AG10803 (cell line): Measurements from ENCODE around the gene UFM1.

ENCODE experiments used
- DNase-seq: peaks from one replicate; pipeline ENCODE4 v3.0.0; 2010; ENCODE audit warnings: low read depth
- H3K4me3 ChIP-seq: 2 replicates; pipeline ENCODE4 v1.5.1; 2011; ENCODE audit warnings: mild to moderate bottlenecking, low read length, control low read depth
- CTCF ChIP-seq: conservative IDR thresholded peaks from 2 replicates; pipeline ENCODE4 v1.5.1; 2011; ENCODE audit warnings: mild to moderate bottlenecking, low read length, control low read depth, inconsistent platforms

UFM1 gene

DNA sequence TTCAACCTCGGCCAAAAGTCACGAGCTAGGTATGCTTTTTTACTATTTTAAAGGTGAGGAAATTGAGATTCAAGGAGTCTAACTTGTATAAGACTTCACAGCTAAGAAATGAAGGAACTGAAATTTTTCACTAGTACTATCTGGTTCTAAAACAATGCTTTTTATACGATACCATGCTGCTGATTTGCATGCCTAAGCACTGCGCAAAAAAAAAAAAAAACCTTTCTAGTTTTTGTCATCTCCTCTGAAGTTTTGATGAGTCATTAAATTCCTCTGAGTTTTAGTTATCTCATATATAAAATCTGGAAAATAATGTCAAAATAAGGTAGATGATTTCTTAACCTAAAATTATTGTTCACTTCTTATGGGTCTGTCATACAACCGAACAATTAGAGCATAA, 28.0 kb upstream of the UFM1 start:
- TF ChIP-seq CTCF = no peak
- no peak for DNase-seq
- H3K4me3 ChIP-seq = no peak overlapping the region

DNA sequence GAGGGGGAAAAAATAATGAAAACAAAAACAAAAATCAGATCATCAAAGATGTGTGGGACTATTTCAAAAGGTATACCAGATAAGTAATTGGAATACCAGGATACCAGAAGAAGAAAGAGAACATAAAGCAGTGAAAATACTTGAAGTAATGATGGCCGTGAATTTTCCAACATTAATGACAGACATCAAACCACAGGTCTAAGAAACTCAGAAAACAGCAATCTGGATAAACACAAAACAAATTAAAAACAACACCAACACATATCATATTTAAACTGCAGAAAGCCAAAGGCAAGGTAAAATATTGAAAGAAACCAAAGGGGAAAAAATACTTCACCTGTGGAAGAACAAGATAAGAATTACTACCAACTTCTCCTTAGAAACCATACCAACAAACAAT, 24.2 kb upstream of the UFM1 start:
- TF ChIP-seq CTCF = no peak
- DNase-seq = no peak
- H3K4me3 ChIP-seq = no peak overlapping the region

DNA sequence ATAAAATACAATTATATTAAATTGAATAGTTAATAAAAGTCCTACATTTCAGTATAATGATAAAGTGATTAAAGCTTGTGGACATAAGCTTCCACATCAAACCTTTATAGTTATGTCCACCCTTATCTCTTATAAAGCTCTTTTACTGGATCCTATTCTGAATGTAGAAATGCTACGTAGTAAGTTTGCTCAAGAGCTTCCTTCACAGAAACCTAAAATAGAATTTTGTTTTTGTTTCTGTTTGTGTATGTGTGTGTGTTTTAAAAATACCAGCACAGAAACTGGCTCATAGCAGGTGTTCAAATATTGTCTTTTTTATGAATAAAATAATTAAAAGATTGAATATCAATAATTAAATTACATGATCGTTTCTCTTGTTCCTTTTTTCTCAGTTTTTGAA, 21.0 kb upstream of the UFM1 start:
- no peak for TF ChIP-seq CTCF
- H3K4me3 ChIP-seq = no peak overlapping the region
- DNase-seq = no peak

DNA sequence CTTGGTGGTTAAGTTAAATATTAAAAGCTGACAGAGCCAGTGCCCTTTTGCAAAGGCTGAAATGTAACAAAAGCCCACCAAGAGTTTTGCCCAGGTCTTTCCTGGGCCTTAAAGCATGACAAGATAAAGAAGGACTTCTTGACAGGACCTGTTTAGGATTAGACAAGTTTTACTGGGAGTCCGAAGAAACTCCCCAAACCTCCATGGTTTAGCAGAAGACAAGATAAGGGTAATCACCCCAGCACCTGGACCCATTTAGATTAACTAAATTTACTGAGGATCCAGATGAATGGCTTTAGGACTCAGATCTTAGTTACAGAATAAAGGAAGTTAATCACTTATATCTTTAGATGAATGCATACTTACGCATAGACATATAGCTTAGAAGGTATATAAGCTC, 14.8 kb upstream of the UFM1 start:
- no peak for TF ChIP-seq CTCF
- no peak for DNase-seq

GRCh38 chr13:38338089-38338488, 11.6 kb upstream of the UFM1 start:
- DNase-seq = no peak
- no peak overlapping the region for H3K4me3 ChIP-seq
- no peak for TF ChIP-seq CTCF

More for the DNA sequence above, 14.8 kb upstream of the UFM1 start:
- H3K4me3 ChIP-seq = no peak overlapping the region

- no peak overlapping the region for H3K4me3 ChIP-seq
- DNase-seq = no peak
- TF ChIP-seq CTCF = no peak
Measured at GRCh38 chr13:38340624-38341023, 9.0 kb upstream of the UFM1 start.

DNA sequence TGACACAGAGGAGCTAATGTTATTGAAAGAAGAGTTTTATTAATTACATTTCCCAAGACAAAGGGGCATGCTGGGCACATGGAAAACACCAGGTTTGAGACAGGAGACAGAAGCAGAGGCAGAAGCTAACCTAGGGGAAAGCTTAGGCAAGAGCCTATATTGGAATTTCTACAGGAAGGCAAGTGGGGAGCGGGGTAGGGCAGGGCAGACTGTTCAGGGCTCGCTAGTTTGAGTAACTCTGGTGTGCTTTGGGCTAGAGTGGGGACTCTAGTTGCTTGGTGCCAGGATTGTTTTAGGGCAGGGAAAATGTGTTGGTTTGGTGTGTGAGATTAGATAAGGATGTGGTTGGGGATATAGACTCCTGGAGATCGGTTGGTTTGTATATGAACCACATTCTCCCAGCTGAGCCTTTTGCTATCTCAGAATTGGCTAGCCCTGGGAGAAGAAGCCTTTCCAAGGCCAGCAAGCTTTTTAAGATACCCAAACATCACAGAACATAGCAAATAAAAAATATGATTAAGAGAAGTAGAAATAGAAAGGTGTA, 8.4 kb upstream of the UFM1 start:
- no peak for DNase-seq
- no peak for TF ChIP-seq CTCF
- no peak overlapping the region for H3K4me3 ChIP-seq
